ENCODE data around the gene PCDH8. TPM values are rescaled to one million over a fixed set of nuclear protein-coding genes. Genes with fewer than 3 reads are reported as not detected.

The PCDH8 gene
- total RNA-seq = not detected

- intact Hi-C loops (cut with DNase I) = no loop called here
- no peak for DNase-seq
- Histone ChIP-seq H3K27ac (no peak within 1 kb of the TSS), H3K4me3 (peak within 1 kb of the TSS in 1 of 4 donors; percentile 26), H3K9me3 (peaks cover 0 to 15% (median 0%) of the 10 kb centered on the region in 3 donors), H3K4me1 (peaks cover 3 to 68% (median 15%) of the 10 kb centered on the region in 3 donors), H3K27me3 (peaks cover 22 to 92% (median 37%) of the 10 kb centered on the region in 4 donors), H3K36me3 (no peaks in the 10 kb centered on the region)
- no peak for TF ChIP-seq POLR2A (IDR thresholded peaks at IDR 0.05)
- TF ChIP-seq CTCF (IDR thresholded peaks at IDR 0.05) = no peak
- 2 to 10% methylated on average over 18 to 24 of the region's 41 CpGs for WGBS, 2 donors
Measured at GRCh38 chr13:52848455-52849195, at the start of gene PCDH8. Gene PCDH8, minus strand, starts transcription at chr13:52848640. Its CDS starts 204 bp downstream, at chr13:52848436.

GRCh38 chr13:52896827-52897659, 48.6 kb upstream of the PCDH8 start:
- Histone ChIP-seq H3K27me3 (no peaks in the 10 kb centered on the region), H3K4me1 (peaks cover 0 to 12% (median 0%) of the 10 kb centered on the region in 3 donors), H3K36me3 (no peaks in the 10 kb centered on the region), H3K27ac (no peak overlapping the region), H3K4me3 (no peak overlapping the region), H3K9me3 (no peaks in the 10 kb centered on the region)
- 62% methylated on average over 8 of the region's 8 CpGs for WGBS, 2 donors
- intact Hi-C loops (cut with DNase I) = no loop called here
- no peak for DNase-seq
- peak in 3 of 6 experiments; percentile 26 to 39 (median 30) for TF ChIP-seq CTCF (IDR thresholded peaks at IDR 0.05)
- no peak for TF ChIP-seq POLR2A (IDR thresholded peaks at IDR 0.05)

- intact Hi-C loops (cut with DNase I) = no loop called here
- DNase-seq = no peak
- Histone ChIP-seq H3K9me3 (no peaks in the 10 kb centered on the region), H3K4me3 (no peak overlapping the region), H3K27ac (no peak overlapping the region), H3K36me3 (no peaks in the 10 kb centered on the region), H3K27me3 (no peaks in the 10 kb centered on the region), H3K4me1 (peaks cover 0 to 16% (median 0%) of the 10 kb centered on the region in 3 donors)
- TF ChIP-seq CTCF (IDR thresholded peaks at IDR 0.05) = no peak
- TF ChIP-seq POLR2A (IDR thresholded peaks at IDR 0.05) = no peak
- WGBS, 2 donors = 82% methylated on average over 5 of the region's 5 CpGs
Measured at GRCh38 chr13:52894413-52894812, 46.0 kb upstream of the PCDH8 start.

- Histone ChIP-seq H3K4me3 (no peak overlapping the region), H3K27ac (no peak overlapping the region), H3K4me1 (peaks cover 0 to 28% (median 0%) of the 10 kb centered on the region in 3 donors), H3K27me3 (no peaks in the 10 kb centered on the region), H3K9me3 (no peaks in the 10 kb centered on the region), H3K36me3 (no peaks in the 10 kb centered on the region)
- intact Hi-C loops (cut with DNase I) = no loop called here
- WGBS, 2 donors = 24 to 33% methylated on average over 2 to 3 of the region's 4 CpGs
- no peak for TF ChIP-seq POLR2A (IDR thresholded peaks at IDR 0.05)
- TF ChIP-seq CTCF (IDR thresholded peaks at IDR 0.05) = no peak
- DNase-seq = no peak
Measured at GRCh38 chr13:52892925-52893324, 44.5 kb upstream of the PCDH8 start.

GRCh38 chr13:52891706-52892105, 43.3 kb upstream of the PCDH8 start:
- TF ChIP-seq POLR2A (IDR thresholded peaks at IDR 0.05) (no peak), CTCF (IDR thresholded peaks at IDR 0.05) (no peak)
- no peak for DNase-seq
- Histone ChIP-seq H3K27ac (no peak overlapping the region), H3K4me3 (no peak overlapping the region), H3K4me1 (peaks cover 0 to 28% (median 0%) of the 10 kb centered on the region in 3 donors), H3K9me3 (no peaks in the 10 kb centered on the region), H3K36me3 (no peaks in the 10 kb centered on the region), H3K27me3 (no peaks in the 10 kb centered on the region)
- intact Hi-C loops (cut with DNase I) = no loop called here
- 84 to 87% methylated on average over 4 to 5 of the region's 5 CpGs for WGBS, 2 donors

Data from esophagus squamous epithelium (tissue), 5 donors.